Measurements from ENCODE around the gene RNH1. TPM values are rescaled to one million over a fixed set of nuclear protein-coding genes. Genes with fewer than 3 reads are reported as not detected.

The RNH1 gene
- total RNA-seq, 1 donor from 2014 or later = 257 TPM

- DNase-seq = peak; percentile 70
These were observed 30.0 kb upstream of the RNH1 start, which contains the start of gene LRRC56 for GRCh38 chr11:536841-537621. Gene LRRC56 (plus strand): TSS chr11:537527. CDS start chr11:540685, 3,158 bp downstream.

DNA sequence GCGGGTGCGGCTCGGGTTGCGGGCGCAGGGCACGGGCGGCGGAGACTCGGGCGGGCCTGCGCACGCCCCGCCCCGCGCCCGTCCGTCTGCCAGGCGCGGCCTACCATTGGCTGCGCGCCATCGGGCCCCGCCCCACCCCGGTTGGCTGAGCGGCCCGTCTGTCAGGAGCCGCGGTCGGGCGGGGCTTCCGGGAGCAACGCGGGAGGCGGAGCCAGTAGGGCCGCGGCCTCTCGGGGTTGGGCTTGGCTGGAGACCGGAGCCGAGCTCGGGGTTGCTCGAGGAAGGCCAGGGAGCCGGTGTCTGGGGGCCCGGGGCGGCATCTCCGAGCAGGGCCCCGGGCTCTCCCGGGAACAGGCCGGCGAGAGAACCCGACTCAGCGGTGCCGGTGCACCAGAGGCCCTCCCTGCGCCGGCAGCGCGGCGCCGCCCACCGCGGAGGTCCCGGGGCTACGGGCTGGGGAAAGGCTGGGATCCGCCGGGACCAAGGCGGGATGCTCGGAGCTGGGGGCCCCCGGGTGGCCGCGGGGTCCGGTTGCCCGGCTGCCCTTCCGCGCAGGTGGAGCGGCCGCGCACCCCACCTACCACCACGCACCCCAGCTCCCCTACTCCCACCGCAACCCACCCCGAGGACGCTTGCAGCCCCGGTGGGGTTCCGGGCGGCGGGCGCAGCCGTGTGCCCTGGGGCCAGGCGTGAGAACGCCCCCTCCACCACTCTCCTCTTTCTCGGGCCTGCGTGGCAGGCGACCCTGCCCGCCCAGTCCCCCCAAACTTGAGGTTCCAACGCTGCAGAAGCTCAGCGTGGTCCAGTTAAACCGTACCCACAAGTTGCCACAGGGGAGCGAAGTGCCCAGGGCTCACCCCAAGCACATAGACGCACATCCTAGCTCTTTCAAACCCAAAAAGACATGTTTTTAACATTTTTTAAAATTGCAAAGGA lies 28.7 kb upstream of the RNH1 start, which contains the start of gene HRAS:
TSS of gene HRAS (minus strand) at position 58 of the 936 bp plus-strand sequence.
- peak; percentile 97 for DNase-seq

DNA sequence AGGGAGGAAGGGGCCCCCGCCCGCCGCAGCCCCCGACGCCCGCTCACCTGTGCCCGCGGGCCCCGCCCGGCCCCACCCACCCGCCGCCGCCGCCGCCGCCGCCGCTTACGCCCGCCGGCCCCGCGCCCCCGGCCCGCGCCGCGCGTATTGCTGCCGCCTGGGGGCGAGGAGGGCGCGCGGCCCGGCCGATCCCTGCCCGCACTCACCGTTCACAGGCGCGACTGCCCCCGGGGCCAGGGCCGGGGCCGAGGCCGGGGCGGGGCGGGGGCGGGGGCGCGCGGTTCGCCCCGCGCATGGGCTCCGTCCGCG lies 28.1 kb upstream of the RNH1 start:
- no peak for DNase-seq

GRCh38 chr11:534396-535209 lies 27.6 kb upstream of the RNH1 start:
- peak; percentile 57 for DNase-seq

DNA sequence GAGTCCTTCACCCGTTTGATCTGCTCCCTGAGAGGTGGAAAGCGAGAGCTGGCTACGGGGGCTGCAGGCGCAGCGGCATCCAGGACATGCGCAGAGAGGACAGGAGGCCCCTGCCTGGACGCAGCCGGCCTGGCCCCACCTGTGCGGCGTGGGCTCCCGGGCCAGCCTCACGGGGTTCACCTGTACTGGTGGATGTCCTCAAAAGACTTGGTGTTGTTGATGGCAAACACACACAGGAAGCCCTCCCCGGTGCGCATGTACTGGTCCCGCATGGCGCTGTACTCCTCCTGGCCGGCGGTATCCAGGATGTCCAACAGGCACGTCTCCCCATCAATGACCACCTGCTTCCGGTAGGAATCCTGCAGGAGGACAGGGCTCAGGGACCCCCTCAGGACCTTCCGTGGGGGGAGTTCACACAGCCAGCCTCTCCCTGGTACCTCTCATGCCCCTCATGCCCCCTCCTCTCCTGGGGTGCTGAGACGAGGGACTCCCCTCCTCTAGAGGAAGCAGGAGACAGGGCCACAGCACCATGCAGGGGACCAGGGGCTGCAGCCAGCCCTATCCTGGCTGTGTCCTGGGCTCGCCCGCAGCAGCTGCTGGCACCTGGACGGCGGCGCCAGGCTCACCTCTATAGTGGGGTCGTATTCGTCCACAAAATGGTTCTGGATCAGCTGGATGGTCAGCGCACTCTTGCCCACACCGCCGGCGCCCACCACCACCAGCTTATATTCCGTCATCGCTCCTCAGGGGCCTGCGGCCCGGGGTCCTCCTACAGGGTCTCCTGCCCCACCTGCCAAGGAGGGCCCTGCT lies 26.7 kb upstream of the RNH1 start:
- no peak for DNase-seq

GRCh38 chr11:532986-533585 lies 26.0 kb upstream of the RNH1 start:
- DNase-seq = no peak

DNA sequence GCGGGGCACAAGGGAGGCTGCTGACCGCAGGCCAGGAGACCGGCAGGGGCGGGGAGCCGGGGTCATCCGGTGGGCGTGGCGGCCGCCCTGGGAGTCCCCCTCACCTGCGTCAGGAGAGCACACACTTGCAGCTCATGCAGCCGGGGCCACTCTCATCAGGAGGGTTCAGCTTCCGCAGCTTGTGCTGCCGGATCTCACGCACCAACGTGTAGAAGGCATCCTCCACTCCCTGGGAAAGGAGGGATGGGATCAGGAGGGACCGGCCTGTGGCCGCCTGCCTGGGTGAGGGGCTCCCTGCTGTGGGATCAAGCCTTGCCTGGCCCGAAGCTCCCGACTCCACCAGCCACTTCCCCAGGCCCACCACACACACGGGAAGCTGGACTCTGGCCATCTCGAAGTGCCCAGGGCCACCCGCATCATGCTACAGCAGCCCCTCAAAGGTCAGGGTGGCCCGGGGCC lies 25.5 kb upstream of the RNH1 start:
- DNase-seq = no peak

- DNase-seq = no peak
These were observed 25.0 kb upstream of the RNH1 start for GRCh38 chr11:531919-532526.

DNA sequence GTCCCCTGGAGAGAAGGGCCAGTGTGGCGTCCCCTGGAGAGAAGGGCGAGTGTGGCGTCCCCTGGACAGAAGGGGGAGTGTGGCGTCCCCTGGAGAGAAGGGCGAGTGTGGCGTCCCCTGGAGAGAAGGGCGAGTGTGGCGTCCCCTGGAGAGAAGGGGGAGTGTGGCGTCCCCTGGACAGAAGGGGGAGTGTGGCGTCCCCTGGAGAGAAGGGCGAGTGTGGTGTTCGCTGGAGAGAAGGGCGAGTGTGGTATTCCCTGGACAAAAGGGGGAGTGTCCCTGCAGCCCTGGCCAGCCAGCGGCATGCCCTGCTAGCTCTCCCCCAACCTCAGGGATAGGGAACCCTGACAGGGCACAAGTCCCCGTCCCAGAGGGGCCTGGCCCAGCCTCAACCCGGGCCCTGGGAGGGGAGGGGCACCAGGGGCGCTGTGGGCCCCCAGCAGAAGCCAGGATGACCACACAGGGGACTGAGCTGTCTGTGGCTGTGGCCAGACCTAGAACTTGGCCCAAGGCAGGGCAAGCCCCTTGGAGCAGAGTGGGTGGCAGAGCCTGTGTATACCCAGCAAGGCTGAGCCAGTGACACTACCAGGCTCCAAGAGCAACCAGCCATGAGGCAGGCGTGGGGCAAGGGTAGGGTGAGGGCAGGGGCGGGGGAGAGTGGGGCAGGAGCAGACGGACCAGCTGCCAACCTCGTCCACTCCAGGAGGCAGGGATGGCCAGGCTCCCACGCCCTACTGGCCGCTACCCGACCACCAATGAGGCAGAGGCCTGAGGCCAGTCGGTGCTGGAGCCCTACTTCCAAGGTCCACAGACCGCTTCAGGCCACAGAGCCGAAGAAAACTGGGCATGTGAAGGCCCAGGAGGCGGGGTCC lies 24.2 kb upstream of the RNH1 start:
- DNase-seq = no peak

DNA sequence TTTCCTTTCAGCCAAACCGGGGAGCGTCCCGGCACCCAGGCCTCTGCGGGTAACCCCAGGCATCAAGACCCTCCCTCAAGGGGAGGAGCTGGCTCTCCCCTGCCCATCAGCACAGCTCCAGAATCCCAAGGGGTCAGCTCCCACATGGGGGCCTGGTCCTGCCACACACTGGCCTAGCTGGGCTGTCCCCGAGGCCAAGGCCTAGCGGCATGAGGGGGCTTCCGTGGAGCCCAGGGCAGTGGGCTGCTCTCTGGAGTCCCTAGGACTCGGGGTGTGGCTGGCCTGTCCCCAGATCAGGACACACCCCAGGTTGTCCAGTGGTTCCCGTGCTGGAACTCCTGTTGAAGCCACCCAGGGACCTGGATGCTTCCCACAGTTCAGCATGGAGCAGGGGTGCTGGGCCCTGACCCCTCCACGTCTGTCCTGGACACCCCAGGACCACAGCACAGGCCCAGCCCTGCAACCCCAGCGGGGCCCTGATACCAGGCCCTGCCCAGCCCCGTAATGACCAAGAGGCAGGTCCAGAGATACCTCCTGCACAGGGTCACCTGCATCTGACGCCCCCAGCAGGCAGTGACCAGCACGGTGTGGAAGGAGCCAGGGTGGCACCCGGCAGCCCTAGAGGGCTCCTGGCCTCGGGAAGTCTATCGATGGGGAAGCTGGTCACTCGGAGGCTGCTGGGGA lies 22.8 kb upstream of the RNH1 start:
- DNase-seq = no peak

DNA sequence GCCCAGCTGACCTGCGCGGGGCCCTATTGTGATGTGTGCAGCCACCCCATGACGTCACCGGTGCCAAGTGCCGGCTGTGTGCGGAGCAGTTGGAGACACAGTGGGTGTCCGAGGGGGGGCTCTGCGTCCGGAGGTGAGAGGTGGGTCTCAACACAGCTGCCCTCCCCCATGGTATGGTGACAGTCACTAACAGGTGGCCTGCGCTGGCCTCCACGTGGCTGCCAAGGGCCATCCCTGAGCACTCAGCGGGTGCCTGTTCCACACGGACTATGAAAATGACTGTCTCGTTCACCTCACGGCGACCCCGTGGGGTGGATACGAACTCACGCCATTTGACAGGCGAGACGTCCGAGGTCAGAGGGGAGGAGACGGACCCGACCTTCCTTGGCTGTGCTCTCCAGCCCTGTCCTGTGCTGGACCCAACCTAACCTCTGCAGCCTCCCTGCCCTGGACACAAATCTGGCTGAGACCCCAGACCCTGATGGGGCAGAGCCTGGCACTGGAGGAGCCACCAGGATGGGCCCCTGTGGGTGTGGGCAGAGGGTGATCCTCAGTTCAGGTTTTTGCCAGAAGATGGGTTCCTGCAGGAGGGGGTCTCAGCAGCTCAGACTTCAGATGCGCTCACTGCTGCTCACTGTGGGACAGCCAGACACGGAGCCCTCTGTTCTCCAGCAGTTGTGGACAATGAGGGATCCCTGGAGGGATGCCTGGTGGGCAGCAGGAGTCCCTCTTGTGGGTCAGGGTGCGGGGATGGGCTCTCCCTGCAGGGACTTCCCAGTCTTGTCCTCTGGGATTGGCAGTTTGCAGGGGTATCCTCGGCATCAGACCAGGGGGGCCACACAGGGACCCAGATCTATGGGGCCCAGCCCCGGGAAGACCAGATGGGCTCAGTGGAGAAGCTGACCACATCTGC lies 22.0 kb upstream of the RNH1 start:
- no peak for DNase-seq

DNA sequence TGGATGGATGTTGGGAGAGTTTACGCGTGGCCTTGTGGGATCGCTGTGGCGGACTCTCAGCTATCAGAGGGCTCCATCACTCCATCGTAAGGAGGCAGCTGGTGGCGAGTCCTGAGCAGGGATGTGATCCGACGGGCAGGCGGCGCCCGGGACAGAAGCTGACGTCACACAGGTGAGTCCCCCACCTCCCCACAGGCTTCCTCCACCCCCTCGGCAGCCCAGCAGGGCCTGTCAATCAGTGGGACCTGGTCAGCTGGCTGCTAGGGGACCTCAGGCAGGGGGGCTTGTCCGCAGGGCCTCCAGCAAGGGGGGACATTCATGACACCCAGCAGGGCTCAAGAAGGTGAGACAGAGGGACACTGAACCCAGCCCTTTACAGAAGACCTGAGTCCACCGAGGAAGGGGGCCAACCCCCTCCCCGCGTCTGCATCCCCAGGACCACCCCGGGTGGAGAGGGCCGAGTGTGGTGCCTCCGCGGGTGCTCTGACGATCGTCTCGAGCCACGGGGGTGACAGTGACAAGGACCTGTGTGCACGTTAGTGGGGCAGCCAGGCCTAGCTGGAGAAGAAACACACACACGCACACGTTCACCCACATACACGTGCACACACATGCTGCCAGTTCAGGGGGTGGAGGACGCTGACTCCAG lies 21.2 kb upstream of the RNH1 start:
- DNase-seq = no peak

DNA sequence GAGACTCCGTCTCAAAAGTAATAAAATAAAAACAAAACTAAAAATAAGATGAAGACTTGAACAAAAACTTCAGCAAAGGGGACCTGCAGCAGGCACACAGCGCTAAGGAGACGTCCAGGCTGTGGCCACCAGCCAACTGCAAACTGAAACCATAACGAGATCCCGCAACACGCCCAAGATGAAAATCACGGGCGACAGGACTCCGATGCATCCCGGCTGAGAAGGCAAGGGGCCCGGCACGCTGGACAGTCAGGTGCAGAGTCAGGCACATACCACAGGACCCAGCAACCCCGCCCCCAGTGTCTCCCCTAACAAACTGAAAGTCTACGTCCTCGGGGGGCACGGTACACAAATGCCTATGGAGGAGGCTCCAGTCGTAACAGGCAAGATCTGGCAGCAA lies 19.1 kb upstream of the RNH1 start:
- DNase-seq = no peak

DNA sequence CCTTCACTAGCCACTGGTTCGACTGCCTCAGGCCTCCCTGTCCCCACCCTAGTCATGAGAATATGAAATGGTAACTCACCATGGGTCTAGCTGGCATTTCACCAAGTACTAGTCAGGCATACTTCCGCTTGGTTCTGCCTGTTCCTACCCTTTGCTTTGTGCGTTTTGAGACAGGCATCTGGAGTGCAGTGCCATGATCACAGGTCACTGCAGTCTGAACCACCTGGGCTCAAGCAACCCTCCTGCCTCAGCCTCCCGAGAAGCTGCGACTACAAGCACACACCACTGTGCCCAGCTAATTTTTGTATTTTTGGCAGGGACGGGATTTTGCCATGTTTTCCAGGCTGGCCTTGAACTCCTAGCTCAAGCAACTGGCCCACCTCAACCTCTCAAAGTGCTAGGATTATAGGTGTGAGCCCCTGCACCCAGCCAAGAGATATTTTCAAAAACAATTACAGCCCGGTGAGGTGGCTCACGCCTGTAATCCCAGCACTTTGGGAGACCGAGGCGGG lies 14.2 kb upstream of the RNH1 start:
- DNase-seq = no peak

- DNase-seq = no peak
These were observed 13.6 kb upstream of the RNH1 start for GRCh38 chr11:520428-521176.

DNA sequence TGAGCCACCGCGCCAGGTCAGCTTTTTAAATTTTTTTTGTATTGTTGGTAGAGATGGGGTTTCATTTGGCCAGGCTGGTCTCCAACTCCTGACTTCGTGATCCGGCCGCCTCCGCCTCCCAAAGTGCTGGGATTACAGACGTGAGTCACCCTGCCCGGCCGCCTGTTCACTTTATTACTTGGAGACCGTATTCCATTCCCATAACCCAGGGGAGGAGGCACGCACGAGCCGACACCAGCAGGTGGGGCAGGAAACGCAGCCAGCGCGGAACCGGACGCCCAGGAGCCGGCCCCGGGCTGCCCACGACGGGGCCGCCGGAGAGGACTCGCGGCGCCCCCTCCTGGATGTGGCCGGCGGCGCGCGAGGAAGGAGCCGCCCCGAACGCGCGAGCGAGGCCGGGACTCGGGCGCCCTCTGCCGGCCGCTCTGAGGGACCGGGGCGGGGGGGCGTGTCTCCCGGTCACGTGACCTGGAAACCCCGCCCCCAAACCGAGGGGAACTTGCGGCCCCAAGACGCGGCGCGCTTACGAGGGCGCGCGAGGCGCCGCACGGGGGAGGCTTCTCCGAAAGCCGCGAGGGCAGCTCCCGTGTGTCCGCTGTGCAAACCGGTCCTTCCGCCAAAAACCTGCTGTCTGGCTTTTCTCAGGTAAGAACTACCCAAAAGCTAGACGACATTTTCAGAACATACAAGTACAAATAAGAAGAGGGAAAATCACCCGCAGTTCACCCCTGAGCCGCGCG lies 11.6 kb upstream of the RNH1 start:
- DNase-seq = peak; percentile 98

All from dermis blood vessel endothelial cell (primary cell).